Germinal center (tissue), 1 donor: ENCODE data around the gene MTHFD2.
"Not testable (repeated sequence)": the region's sequence is repeated elsewhere in the genome, so short reads cannot be mapped to it uniquely, and the experiment has no call there.

Experiments
- DNase-seq: peaks from one replicate; pipeline ENCODE4 v3.0.0; 2012; ENCODE audit warnings: mixed read lengths, low spot score

The MTHFD2 gene

GRCh38 chr2:74198461-74199274 is at the start of gene MTHFD2:
MTHFD2 (plus strand) TSS chr2:74198615; CDS start chr2:74198642, 27 bp downstream.
- DNase-seq = peak; percentile 97

GRCh38 chr2:74149247-74149525 is 49.2 kb upstream of the MTHFD2 start:
- DNase-seq = peak; percentile 26

- no peak for DNase-seq
Measured at GRCh38 chr2:74149570-74150319, 48.7 kb upstream of the MTHFD2 start.

- no peak for DNase-seq
Measured at GRCh38 chr2:74152954-74153353, 45.5 kb upstream of the MTHFD2 start.

- no peak for DNase-seq
Measured at GRCh38 chr2:74155830-74156229, 42.6 kb upstream of the MTHFD2 start.

GRCh38 chr2:74162951-74163350 is 35.5 kb upstream of the MTHFD2 start:
- DNase-seq = no peak

- no peak for DNase-seq
Measured at GRCh38 chr2:74164761-74165160, 33.7 kb upstream of the MTHFD2 start.

- no peak for DNase-seq
Measured at GRCh38 chr2:74168739-74169138, 29.7 kb upstream of the MTHFD2 start.

- DNase-seq = no peak
Measured at GRCh38 chr2:74174909-74175308, 23.5 kb upstream of the MTHFD2 start.

- DNase-seq = no peak
Measured at GRCh38 chr2:74177696-74178095, 20.7 kb upstream of the MTHFD2 start.

GRCh38 chr2:74178211-74179062 is 20.0 kb upstream of the MTHFD2 start, which contains the start of gene MOB1A:
MOB1A (minus strand) TSS chr2:74178879; CDS start chr2:74178674, 205 bp downstream.
- DNase-seq = peak; percentile 96

- no peak for DNase-seq
Measured at GRCh38 chr2:74179063-74179865, 19.2 kb upstream of the MTHFD2 start.

- peak; percentile 63 for DNase-seq
Measured at GRCh38 chr2:74181739-74182138, 16.7 kb upstream of the MTHFD2 start.

- no peak for DNase-seq
Measured at GRCh38 chr2:74183878-74184277, 14.5 kb upstream of the MTHFD2 start.

- DNase-seq = peak; percentile 67
Measured at GRCh38 chr2:74186038-74186437, 12.4 kb upstream of the MTHFD2 start.

GRCh38 chr2:74186706-74187105 is 11.7 kb upstream of the MTHFD2 start:
- not testable (repeated sequence) for DNase-seq

GRCh38 chr2:74188018-74188601 is 10.3 kb upstream of the MTHFD2 start:
- no peak for DNase-seq

- no peak for DNase-seq
Measured at GRCh38 chr2:74188696-74189095, 9.7 kb upstream of the MTHFD2 start.

- no peak for DNase-seq
Measured at GRCh38 chr2:74191596-74192380, 6.6 kb upstream of the MTHFD2 start.

- no peak for DNase-seq
Measured at GRCh38 chr2:74194799-74195198, 3.6 kb upstream of the MTHFD2 start.
